ENCODE measurements around the gene UCP2. TPM values are rescaled to one million over a fixed set of nuclear protein-coding genes. Genes with fewer than 3 reads are reported as not detected.

UCP2 gene
- total RNA-seq, 1 donor from 2014 or later: 0.26 TPM

- TF ChIP-seq, protein P1, sequence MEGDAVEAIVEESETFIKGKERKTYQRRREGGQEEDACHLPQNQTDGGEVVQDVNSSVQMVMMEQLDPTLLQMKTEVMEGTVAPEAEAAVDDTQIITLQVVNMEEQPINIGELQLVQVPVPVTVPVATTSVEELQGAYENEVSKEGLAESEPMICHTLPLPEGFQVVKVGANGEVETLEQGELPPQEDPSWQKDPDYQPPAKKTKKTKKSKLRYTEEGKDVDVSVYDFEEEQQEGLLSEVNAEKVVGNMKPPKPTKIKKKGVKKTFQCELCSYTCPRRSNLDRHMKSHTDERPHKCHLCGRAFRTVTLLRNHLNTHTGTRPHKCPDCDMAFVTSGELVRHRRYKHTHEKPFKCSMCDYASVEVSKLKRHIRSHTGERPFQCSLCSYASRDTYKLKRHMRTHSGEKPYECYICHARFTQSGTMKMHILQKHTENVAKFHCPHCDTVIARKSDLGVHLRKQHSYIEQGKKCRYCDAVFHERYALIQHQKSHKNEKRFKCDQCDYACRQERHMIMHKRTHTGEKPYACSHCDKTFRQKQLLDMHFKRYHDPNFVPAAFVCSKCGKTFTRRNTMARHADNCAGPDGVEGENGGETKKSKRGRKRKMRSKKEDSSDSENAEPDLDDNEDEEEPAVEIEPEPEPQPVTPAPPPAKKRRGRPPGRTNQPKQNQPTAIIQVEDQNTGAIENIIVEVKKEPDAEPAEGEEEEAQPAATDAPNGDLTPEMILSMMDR (IDR thresholded peaks at IDR 0.05; ENCODE audit: insufficient read depth, low read length, severe bottlenecking): no peak
- DNase-seq (ENCODE audit: low read depth) (no peak), FAIRE-seq (no peak)
- H3K4me3 ChIP-seq (ENCODE audit: low read depth, low read length): no peak overlapping the region
- no peaks in the 10 kb centered on the region for H3K27me3 ChIP-seq (ENCODE audit: control insufficient read depth, insufficient read depth, low read length)
- no peaks in the 10 kb centered on the region for H3K36me3 ChIP-seq (ENCODE audit: control insufficient read depth, insufficient read depth, low read length)
These were observed 17.4 kb downstream of the UCP2 start for GRCh38 chr11:73965076-73965763.

DNA sequence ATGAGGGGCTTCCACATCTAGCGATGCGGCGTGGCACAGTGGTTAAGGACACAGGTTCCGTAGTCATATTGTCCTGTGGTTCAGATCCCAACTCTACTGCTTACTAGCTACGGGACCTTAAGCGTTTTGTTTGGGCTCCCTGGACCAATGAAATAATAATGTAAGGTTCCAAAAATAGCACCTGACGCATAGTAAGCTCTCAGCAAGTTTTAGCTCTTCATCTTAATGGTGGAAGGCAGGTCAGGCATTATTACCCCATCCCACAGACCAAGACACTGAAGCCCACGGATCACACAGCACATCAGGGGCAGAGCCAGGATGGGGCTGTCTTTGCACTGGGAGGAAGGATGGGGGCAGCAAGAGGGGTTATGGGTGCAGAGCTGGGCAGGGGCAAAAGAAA lies 18.8 kb downstream of the UCP2 start:
- no peak for DNase-seq (ENCODE audit: low read depth)
- Histone ChIP-seq H3K27me3 (ENCODE audit: control insufficient read depth, insufficient read depth, low read length) (no peaks in the 10 kb centered on the region), H3K36me3 (ENCODE audit: control insufficient read depth, insufficient read depth, low read length) (no peaks in the 10 kb centered on the region), H3K4me3 (ENCODE audit: low read depth, low read length) (no peak overlapping the region)
- TF ChIP-seq, protein P1 (IDR thresholded peaks at IDR 0.05; ENCODE audit: insufficient read depth, low read length, severe bottlenecking): no peak
- no peak for FAIRE-seq

- H3K36me3 ChIP-seq (ENCODE audit: control insufficient read depth, insufficient read depth, low read length): no peaks in the 10 kb centered on the region
- FAIRE-seq (no peak), DNase-seq (ENCODE audit: low read depth) (no peak)
- TF ChIP-seq, protein P1 (IDR thresholded peaks at IDR 0.05; ENCODE audit: insufficient read depth, low read length, severe bottlenecking): no peak
- H3K4me3 ChIP-seq (ENCODE audit: low read depth, low read length): no peak overlapping the region
- H3K27me3 ChIP-seq (ENCODE audit: control insufficient read depth, insufficient read depth, low read length): no peaks in the 10 kb centered on the region
These were observed 20.4 kb downstream of the UCP2 start for GRCh38 chr11:73962101-73962705.

- Histone ChIP-seq H3K36me3 (ENCODE audit: control insufficient read depth, insufficient read depth, low read length) (no peaks in the 10 kb centered on the region), H3K27me3 (ENCODE audit: control insufficient read depth, insufficient read depth, low read length) (no peaks in the 10 kb centered on the region), H3K4me3 (ENCODE audit: low read depth, low read length) (no peak overlapping the region)
- TF ChIP-seq, protein P1 (IDR thresholded peaks at IDR 0.05; ENCODE audit: insufficient read depth, low read length, severe bottlenecking): no peak
- FAIRE-seq: no peak
- DNase-seq (ENCODE audit: low read depth): peak; percentile 44
These were observed 21.3 kb downstream of the UCP2 start for GRCh38 chr11:73961321-73961720.

GRCh38 chr11:73958521-73959141 lies 24.0 kb downstream of the UCP2 start:
- no peak overlapping the region for H3K4me3 ChIP-seq (ENCODE audit: low read depth, low read length)
- no peaks in the 10 kb centered on the region for H3K27me3 ChIP-seq (ENCODE audit: control insufficient read depth, insufficient read depth, low read length)
- no peaks in the 10 kb centered on the region for H3K36me3 ChIP-seq (ENCODE audit: control insufficient read depth, insufficient read depth, low read length)
- TF ChIP-seq, protein P1 (IDR thresholded peaks at IDR 0.05; ENCODE audit: insufficient read depth, low read length, severe bottlenecking): no peak
- DNase-seq (ENCODE audit: low read depth) (no peak), FAIRE-seq (no peak)
